K562 (cell line): ENCODE measurements around the gene PHTF2. TPM values are rescaled to one million over a fixed set of nuclear protein-coding genes. Genes with fewer than 3 reads are reported as not detected.

ENCODE experiments used
- ESRRA ChIP-seq: fragments of 450-650 bp; IDR thresholded peaks from 2 replicates; pipeline ENCODE4 v1.6.1; 2014; ENCODE audit warnings: low read depth, mild to moderate bottlenecking, moderate library complexity, borderline replicate concordance
- FOS ChIP-seq: IDR thresholded peaks from 3 replicates; pipeline ENCODE4 v1.6.1; 2011; ENCODE audit not compliant: insufficient read length; ENCODE audit errors: extremely low read depth
- GTF2A2 ChIP-seq: IDR thresholded peaks from 2 replicates; pipeline ENCODE4 v1.6.1; 2016; ENCODE audit warnings: mild to moderate bottlenecking, missing genetic modification characterization, missing compliant biosample characterization
- KLF1 ChIP-seq: fragments of 450-650 bp; IDR thresholded peaks from 2 replicates; pipeline ENCODE4 v1.6.1; 2016; ENCODE audit warnings: missing genetic modification characterization, missing compliant biosample characterization
- MEF2D ChIP-seq: conservative IDR thresholded peaks from 2 replicates; pipeline ENCODE4 v1.6.1; 2016; ENCODE audit warnings: low read depth, missing genetic modification characterization, missing compliant biosample characterization
- MTF1 ChIP-seq: fragments of 250-450 bp; sonication (Bioruptor Pico); IDR thresholded peaks from 2 replicates; pipeline ENCODE4 v1.9.0; 2021; ENCODE audit warnings: moderate library complexity, mild to moderate bottlenecking, inconsistent platforms, borderline replicate concordance
- POLR2H ChIP-seq: IDR thresholded peaks from 2 replicates; pipeline ENCODE4 v1.6.1; 2016; ENCODE audit warnings: missing genetic modification characterization, low read depth, mild to moderate bottlenecking, control low read depth, missing compliant biosample characterization, moderate library complexity
- RBM34 ChIP-seq: fragments of 200-400 bp; formaldehyde crosslinking; IDR thresholded peaks from 2 replicates; pipeline ENCODE4 v1.6.1; 2018; ENCODE audit warnings: low read length, borderline replicate concordance; ENCODE audit not compliant: insufficient read depth
- TAF1 ChIP-seq: IDR thresholded peaks from 2 replicates; pipeline ENCODE4 v1.6.1; 2011; ENCODE audit warnings: mild to moderate bottlenecking, low read length, moderate library complexity; ENCODE audit not compliant: insufficient read depth, control insufficient read depth, severe bottlenecking; ENCODE audit errors: extremely low read depth
- TCF3 ChIP-seq: sonication (generic); formaldehyde crosslinking; IDR thresholded peaks from 2 replicates; pipeline ENCODE4 v1.4.0; 2020; ENCODE audit warnings: mild to moderate bottlenecking, missing genetic modification reagents
- polyA plus RNA-seq, 8 experiments: library from polyadenylated mRNA; depleted of rRNA in 4 of 8; stranded (reverse) in 5 of 8; unstranded in 3 of 8; fragments of >200 nt; fragmentation: Nextera tagmentation in 2 of 8; fragmentation: Illumina TruSeq in 1 of 8; extraction: Ambion mirVana in 2 of 8; extraction: Trizol in 1 of 8; gene quantifications; 2 replicates each; pipeline versions ENCODE4 v1.2.1 to v1.2.3, GENCODE V29; 2011 to 2014; ENCODE audit warnings: inconsistent platforms in 1 of 8, missing spikeins in 1 of 8
- total RNA-seq, 7 experiments: library from RNA; depleted of rRNA in 6 of 7; stranded (reverse); fragments of >200 nt in 6 of 7; fragmentation: Illumina TruSeq in 2 of 7; extraction: Trizol in 2 of 7; gene quantifications; 2 replicates each; pipeline versions ENCODE4 v1.2.1 to v1.2.3, GENCODE V29; 2011 to 2021; ENCODE audit warnings: low replicate concordance in 1 of 7
- TF ChIP-seq, protein P1 (sequence below), 2 experiments: fragments of 450-650 bp in 1 of 2; IDR thresholded peaks; 2 replicates each; pipeline ENCODE4 v1.6.1; 2011 to 2017; ENCODE audit warnings: low read depth in 2 of 2, antibody characterized with exemption in 1 of 2, borderline replicate concordance in 1 of 2, low read length in 1 of 2, mild to moderate bottlenecking in 1 of 2, mixed read lengths in 1 of 2; ENCODE audit not compliant: control insufficient read depth in 1 of 2
- TF ChIP-seq, protein P2 (sequence below), 2 experiments: fragments of 200-800 bp in 1 of 2; sonication (Bioruptor generic) in 1 of 2; sonication (generic) in 1 of 2; formaldehyde crosslinking in 1 of 2; IDR thresholded peaks in 1 of 2; conservative IDR thresholded peaks in 1 of 2; 2 replicates each; pipeline versions ENCODE4 v1.5.0 to v1.6.1; 2016 to 2020; ENCODE audit warnings: missing compliant biosample characterization in 1 of 2, missing genetic modification characterization in 1 of 2, missing genetic modification reagents in 1 of 2
- TF ChIP-seq, protein P3 (sequence below): sonication (generic); formaldehyde crosslinking; IDR thresholded peaks from 2 replicates; pipeline ENCODE4 v1.8.0; 2022; ENCODE audit warnings: missing genetic modification reagents, mild to moderate bottlenecking, moderate library complexity, borderline replicate concordance
- TF ChIP-seq, protein P4 (sequence below): sonication (generic); formaldehyde crosslinking; IDR thresholded peaks from 2 replicates; pipeline ENCODE4 v1.8.1; 2023; ENCODE audit warnings: missing genetic modification reagents, mild to moderate bottlenecking, borderline replicate concordance

The PHTF2 gene
- total and polyA plus RNA-seq, 9 of the 15 experiments (the other 6 are each of a cell fraction or from before 2014, with no cell fraction given): 17.9 to 43.6 (median 25.4) TPM

DNA sequence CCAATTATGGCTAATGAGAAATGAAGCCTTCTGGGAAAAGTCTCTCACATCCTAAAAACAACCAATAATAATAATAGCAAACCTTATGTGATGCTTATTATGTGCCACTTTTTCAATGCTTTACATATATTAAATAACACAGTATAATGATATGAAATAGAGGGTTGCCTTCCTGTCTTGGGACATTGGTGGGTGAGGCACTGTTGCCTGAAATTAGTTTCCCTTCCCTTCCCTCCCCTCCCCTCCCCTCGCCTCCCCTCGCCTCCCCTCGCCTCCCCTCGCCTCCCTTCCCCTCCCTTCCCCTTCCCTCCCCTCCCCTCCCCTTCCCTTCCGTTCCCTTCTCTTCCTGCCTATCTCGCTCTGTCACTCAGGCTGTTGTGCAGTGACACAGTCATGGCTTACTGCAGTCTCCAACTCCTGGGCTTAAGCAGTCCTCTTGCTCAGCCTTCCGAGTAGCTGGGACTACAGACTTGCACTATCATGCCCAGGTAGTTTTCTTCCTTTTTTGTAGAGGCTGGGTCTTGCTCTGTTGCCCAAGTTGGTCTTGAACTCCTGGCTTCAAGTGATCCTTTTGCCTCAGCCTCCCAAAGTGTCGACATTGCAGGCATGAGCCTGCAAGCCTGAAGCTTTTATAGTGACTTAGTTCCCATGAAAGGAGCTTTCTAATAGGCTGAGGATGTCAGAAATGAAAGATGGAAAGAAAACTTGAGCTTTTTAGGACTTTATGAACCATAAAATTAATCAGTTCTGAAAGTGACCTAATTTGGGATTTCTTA lies 47.9 kb downstream of the PHTF2 start (continued):
- TF ChIP-seq, protein P1, sequence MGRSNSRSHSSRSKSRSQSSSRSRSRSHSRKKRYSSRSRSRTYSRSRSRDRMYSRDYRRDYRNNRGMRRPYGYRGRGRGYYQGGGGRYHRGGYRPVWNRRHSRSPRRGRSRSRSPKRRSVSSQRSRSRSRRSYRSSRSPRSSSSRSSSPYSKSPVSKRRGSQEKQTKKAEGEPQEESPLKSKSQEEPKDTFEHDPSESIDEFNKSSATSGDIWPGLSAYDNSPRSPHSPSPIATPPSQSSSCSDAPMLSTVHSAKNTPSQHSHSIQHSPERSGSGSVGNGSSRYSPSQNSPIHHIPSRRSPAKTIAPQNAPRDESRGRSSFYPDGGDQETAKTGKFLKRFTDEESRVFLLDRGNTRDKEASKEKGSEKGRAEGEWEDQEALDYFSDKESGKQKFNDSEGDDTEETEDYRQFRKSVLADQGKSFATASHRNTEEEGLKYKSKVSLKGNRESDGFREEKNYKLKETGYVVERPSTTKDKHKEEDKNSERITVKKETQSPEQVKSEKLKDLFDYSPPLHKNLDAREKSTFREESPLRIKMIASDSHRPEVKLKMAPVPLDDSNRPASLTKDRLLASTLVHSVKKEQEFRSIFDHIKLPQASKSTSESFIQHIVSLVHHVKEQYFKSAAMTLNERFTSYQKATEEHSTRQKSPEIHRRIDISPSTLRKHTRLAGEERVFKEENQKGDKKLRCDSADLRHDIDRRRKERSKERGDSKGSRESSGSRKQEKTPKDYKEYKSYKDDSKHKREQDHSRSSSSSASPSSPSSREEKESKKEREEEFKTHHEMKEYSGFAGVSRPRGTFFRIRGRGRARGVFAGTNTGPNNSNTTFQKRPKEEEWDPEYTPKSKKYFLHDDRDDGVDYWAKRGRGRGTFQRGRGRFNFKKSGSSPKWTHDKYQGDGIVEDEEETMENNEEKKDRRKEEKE (IDR thresholded peaks at IDR 0.05; ENCODE audit: borderline replicate concordance in 1 of 2, control insufficient read depth in 1 of 2, low read depth in 2 of 2, low read length in 1 of 2): peak in 1 of 2 experiments; percentile 32; a peak in 1 of 4 replicates
- no peak for TF ChIP-seq KLF1 (tag)
- TF ChIP-seq, protein P2, sequence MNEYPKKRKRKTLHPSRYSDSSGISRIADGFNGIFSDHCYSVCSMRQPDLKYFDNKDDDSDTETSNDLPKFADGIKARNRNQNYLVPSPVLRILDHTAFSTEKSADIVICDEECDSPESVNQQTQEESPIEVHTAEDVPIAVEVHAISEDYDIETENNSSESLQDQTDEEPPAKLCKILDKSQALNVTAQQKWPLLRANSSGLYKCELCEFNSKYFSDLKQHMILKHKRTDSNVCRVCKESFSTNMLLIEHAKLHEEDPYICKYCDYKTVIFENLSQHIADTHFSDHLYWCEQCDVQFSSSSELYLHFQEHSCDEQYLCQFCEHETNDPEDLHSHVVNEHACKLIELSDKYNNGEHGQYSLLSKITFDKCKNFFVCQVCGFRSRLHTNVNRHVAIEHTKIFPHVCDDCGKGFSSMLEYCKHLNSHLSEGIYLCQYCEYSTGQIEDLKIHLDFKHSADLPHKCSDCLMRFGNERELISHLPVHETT (CRISPR knock-in tag; conservative IDR thresholded peaks at IDR 0.05 in 1 of 2, IDR thresholded peaks at IDR 0.05 in 1 of 2): no peak
- TF ChIP-seq, protein P3, sequence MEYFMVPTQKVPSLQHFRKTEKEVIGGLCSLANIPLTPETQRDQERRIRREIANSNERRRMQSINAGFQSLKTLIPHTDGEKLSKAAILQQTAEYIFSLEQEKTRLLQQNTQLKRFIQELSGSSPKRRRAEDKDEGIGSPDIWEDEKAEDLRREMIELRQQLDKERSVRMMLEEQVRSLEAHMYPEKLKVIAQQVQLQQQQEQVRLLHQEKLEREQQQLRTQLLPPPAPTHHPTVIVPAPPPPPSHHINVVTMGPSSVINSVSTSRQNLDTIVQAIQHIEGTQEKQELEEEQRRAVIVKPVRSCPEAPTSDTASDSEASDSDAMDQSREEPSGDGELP (CRISPR knock-in tag): no peak
- TF ChIP-seq GTF2A2 (tag): no peak
- TF ChIP-seq, protein P4, sequence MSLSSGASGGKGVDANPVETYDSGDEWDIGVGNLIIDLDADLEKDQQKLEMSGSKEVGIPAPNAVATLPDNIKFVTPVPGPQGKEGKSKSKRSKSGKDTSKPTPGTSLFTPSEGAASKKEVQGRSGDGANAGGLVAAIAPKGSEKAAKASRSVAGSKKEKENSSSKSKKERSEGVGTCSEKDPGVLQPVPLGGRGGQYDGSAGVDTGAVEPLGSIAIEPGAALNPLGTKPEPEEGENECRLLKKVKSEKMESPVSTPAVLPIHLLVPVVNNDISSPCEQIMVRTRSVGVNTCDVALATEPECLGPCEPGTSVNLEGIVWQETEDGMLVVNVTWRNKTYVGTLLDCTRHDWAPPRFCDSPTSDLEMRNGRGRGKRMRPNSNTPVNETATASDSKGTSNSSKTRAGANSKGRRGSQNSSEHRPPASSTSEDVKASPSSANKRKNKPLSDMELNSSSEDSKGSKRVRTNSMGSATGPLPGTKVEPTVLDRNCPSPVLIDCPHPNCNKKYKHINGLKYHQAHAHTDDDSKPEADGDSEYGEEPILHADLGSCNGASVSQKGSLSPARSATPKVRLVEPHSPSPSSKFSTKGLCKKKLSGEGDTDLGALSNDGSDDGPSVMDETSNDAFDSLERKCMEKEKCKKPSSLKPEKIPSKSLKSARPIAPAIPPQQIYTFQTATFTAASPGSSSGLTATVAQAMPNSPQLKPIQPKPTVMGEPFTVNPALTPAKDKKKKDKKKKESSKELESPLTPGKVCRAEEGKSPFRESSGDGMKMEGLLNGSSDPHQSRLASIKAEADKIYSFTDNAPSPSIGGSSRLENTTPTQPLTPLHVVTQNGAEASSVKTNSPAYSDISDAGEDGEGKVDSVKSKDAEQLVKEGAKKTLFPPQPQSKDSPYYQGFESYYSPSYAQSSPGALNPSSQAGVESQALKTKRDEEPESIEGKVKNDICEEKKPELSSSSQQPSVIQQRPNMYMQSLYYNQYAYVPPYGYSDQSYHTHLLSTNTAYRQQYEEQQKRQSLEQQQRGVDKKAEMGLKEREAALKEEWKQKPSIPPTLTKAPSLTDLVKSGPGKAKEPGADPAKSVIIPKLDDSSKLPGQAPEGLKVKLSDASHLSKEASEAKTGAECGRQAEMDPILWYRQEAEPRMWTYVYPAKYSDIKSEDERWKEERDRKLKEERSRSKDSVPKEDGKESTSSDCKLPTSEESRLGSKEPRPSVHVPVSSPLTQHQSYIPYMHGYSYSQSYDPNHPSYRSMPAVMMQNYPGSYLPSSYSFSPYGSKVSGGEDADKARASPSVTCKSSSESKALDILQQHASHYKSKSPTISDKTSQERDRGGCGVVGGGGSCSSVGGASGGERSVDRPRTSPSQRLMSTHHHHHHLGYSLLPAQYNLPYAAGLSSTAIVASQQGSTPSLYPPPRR: no peak
- no peak for TF ChIP-seq RBM34
- TF ChIP-seq TCF3 (CRISPR knock-in tag): no peak
- no peak for TF ChIP-seq MEF2D (tag)
- TF ChIP-seq POLR2H (tag): no peak
- peak; percentile 43 for TF ChIP-seq TAF1
- no peak for TF ChIP-seq MTF1 (CRISPR knock-in tag)
- TF ChIP-seq FOS: no peak
- TF ChIP-seq ESRRA: no peak
